GM19239 (cell line): ENCODE measurements around the gene WNT5A.

Experiments
- DNase-seq: peaks from one replicate; pipeline ENCODE4 v3.0.0; 2011; ENCODE audit warnings: low spot score; ENCODE audit not compliant: insufficient read length
- FAIRE-seq: peaks from 2 replicates; lab custom pipeline; 2011; peaks lifted over from hg19 to GRCh38; lab: Jason Lieb, UNC

Gene WNT5A

DNA sequence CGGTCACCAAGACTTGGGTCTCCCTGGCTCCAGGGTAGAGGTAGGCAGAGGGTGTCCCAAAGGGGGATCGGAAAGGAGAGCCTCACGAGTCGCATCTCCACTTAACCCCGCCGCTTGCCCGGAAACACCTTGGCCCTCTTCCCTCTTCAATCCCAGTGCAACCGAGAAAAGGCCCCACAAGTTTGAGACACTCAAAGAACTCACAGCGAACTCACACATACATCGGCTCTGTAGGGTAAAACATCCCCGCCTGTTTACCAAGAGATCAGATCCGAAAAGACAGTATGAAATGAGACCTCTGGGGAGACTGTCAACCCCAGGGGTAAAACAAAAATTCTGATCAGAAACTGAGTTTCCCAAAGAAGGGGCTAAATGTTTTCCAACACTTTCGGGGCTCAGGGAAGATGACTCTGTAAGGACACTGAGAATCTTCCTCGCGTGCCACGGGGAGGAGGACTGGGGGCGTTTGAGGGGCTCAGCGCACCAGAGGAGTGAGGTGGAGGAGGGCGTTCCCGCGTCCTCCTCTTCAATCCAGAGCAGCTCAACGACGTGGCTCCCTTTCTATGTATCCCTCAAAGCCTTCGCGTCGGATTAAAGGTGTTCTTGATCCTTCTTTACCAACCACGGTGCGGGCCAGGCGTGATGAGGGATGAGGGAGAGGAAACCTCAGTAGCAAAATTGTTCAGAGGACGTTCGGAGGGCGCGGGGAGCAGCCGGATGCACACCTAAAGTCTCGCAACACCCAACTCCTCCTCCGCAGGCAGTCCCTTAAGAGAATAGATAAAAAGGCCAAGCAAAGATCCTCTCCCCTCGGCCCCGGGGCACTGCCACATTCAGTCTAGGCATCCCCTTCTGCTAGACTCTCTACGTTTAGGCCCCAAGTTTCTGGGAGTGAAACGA is 3.7 kb downstream of the WNT5A start:
- DNase-seq (no peak), FAIRE-seq (no peak)

DNA sequence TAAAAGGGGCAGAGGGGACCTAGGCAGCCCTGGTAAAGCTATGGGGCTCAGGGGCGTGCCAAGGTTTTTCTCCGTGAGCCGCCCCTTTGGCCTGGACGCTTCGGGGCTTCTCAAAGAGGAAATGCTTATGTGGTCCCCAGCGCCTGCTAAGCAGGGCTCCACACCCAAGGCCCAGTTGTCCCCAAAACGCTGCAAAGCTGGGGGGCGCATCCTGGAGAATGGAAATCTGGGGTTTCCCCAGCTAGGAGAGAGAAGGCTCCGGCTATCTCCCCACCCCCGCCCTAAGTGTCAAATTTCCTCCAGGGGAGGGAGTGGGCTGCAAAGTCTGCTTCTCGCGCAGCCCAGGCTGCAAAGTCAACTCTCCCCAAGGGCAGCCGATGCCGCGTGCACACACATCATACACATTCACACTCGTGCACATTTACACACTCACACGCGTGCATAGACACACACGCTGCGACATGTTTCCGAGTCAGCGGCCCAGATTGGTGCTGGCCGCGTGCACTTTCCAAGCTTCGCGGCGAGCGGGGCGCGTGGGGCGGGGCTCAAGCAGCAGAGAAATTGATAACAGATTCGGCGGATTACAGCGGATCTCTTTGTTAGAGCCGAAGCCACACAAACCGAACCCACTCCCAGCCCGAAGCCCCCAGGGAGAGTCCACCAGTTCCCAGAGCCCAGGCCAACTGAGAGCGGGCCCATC is 4.5 kb downstream of the WNT5A start:
- FAIRE-seq, result no peak
- DNase-seq, result no peak

DNA sequence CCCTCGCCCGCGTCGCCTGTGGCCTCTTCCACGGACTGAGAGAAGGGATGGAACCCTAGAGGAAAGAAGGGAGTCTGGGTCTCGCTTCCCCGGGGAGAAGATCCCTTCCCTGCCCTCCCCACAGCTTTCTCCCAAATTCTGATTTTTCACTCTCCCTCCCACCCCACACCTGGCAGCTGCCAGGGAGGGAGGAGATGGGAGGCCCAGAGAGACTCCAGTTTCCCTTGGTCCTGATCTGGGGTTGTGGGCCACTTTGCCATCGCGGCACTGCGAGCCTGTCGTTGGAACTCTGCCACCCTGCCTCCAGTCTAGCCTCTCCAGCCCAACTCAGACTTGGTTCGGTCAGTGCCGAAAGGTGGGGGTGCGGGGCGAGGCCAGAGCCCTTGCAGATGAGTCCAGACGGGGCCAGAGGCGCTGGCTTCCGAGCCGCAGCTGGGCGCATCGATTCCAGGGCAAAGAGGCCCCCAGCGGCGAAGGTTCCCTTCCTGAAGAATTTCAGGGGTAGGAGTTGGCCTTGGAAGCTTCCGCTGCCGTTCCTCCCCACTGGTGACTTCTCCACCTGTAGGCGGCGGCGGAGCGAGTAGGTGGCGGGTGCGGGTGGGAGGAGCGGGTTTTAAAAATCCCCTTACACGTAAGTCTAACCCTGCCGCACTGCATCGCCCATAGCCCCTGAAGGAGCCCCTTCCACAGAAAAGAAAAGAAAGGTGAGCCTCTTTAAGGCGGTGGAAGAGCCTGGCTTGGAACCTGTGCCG is 5.2 kb downstream of the WNT5A start:
- DNase-seq (no peak), FAIRE-seq (no peak)

DNA sequence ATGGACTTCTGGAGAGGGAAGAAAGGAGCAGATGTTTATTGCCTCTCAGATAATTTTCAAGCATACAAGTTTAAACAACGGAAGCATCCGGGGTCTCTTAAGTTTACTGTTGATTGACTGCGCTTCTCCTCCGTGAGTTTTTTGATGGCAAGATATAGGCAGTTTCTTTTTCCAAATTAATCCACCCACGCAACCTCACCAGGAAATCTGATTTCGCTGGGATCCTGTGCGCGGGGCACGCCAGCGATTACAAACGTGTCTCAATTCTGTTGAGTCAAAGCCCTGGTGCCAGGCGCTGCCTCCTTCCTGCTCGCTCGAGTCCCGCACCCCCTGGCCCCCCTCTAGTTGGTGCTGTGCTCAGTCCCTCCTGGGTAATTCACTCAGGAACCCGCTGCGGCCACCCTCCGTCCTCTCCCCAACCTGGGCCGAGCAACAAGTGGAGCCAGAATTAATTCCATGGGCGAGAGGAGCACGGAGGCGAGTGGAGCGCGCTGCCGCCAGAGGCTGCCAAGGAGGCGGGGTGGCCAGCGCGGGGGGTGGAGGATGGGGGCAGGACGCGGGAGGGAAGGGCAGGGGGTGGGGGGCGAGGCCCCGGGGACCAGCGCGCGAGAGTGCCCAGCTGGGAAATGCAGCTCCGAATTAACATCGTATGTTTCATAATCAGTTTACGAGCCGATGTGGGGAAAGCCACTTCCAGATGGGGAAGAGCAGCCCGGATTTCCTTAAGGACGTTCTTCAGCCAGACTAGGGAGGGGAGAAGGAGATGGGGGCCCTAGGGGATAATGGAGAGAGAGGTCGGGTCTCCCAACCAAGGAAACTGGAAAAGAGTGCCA is 6.0 kb downstream of the WNT5A start:
- no peak for FAIRE-seq
- DNase-seq, result no peak

DNA sequence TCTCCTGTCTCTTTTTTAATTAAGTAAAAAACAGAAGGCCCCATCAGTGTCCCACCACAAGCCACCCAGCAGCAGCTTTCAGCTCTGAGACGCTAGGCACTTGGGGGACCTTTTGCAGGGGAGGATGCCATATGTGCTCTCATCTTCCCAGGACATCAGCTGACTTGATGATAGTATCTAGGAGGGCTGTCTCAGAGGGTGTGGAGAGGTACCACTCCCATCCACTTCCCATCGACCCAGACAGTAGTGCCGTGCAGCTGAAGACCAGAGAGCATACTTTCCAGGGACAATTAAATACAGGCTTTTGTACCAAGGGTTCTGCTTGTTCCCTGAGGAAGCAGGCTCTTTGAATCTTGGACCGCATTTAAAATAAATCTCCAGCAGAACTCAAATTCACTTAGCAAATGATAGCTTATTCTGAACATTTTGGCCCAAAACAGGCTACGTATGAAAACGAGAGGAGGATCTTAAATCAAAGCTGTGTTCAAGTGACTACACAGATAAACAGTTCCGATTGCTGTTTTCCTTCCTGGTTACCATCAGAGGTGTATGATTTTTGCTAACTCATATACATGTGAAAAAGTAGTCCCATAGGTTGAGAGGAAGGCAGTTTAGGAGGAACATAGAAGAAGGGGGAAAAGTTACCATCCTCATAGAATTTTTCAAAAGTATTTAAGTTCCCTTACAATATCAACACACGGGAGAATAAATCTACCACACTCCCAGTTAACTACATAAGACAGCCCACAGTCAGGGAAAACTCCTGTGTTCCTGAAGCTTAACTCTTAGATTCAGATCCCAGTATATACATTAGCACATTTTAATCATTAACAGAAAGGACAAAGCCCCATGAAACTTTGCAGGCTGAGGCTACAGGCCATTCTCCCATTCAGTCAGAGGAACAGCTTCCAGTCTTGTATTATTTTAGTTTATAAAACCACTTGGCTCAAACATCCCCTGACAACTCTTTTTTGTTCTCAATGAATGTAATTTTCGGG is 9.5 kb downstream of the WNT5A start:
- no peak for DNase-seq
- no peak for FAIRE-seq

DNA sequence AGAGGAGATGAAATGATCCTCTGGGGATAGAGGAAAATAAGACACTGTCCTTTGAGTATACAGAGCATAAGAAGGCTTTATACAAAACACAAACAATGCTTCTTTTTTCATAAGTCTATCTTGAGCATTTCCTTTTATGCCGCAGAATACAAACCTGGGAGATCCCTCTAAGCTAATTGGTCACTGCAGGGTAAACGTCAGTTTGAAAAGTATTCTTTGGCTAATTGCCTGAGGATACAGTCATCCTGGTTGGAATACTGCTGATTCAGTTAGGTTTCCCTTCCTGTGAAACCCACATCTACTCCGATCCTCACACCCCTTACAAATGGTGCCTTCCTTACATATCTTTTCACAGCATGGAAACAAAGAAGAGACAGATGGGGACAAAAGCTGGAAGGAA is 10.6 kb downstream of the WNT5A start:
- FAIRE-seq (no peak), DNase-seq (no peak)

DNA sequence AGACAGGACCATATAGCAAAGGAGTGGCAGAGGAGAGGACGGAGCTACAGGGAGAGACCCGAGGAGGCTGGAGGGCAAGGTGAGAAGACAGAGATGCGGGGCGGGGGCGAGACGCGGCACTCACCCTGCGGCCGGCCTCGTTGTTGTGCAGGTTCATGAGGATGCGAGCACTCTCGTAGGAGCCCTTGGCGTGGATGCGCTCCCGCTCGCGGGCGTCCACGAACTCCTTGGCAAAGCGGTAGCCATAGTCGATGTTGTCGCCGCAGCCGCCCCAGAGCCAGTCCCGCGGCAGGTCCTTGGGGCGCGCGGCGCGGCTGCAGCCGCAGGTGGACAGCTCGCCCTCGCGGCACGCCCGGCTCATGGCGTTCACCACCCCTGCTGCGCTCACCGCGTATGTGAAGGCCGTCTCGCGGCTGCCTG is 12.9 kb downstream of the WNT5A start:
- no peak for DNase-seq
- FAIRE-seq, result no peak

DNA sequence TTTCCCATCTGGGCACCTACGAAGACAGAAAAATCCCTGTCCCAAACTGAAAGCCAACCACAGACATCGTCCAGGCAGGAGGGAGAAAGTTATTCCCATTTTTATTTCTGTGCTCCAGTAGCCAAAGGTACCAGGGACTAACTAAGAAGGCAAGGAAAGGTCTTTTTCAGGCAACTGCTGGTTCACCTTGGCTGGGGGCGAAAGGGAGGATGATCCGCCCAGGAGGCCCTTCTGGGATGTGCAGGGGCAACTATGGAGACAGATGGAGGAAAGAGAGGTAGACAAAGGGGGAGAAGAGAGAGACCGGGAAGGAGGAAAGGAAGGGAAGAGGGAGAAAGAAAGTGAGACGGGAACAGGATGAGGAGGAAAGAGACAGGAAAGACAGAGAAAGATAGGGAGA is 13.3 kb downstream of the WNT5A start:
- FAIRE-seq (no peak), DNase-seq (no peak)

DNA sequence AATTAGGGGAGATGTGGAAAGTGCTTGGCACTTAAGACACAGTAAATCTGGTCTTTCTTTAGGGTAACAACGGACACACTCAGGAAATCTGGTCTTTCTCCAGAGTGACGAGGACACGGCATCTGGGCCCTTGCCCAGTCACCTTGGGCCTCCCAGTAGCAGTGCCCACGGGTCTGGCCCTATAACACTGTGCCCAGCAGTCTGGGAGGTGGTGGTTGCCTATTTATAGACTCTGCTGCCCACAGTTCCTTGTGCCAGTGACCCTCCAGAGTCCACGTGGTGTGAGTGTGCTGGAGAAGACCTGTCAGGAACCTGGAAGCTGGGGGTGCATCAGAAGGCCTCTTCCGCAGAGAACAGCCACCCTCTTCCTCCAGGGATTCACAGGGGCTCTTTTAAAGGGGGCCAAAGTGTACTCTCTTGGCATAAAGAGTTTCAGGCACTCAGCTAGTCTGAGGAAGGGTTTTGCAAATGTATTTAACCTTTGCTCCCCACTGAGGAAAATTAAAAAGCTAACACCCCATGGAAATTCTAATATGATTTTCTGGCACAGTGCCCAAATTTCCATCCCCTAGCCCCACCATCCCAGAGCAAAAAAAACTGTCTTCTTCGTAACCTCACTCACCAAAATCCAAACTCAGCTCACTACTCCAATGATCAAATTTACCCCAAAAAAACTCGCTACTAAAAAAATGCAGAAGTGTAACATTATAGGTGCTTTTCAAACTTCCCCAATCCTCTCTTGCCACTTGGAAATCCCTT is 15.4 kb downstream of the WNT5A start:
- DNase-seq, result no peak
- no peak for FAIRE-seq

DNA sequence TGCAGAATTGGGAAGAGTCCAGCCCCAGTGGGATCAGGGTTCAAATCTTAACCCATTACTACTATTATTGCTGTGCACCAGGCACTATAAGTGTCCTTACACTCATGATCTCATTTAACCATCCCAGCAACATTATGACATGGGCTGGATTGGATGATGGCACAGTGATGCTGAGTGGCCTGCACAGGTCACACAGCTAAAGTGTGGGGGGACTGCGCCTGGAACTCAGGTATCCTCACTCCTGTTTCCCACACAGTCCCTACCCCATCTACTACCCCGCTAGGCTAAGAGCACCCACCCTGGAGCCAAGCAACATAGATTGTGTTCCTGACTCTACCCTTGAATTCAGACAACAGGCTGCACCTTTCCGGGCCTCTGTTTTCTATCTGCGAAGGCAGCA is 16.0 kb downstream of the WNT5A start:
- DNase-seq (no peak), FAIRE-seq (no peak)

DNA sequence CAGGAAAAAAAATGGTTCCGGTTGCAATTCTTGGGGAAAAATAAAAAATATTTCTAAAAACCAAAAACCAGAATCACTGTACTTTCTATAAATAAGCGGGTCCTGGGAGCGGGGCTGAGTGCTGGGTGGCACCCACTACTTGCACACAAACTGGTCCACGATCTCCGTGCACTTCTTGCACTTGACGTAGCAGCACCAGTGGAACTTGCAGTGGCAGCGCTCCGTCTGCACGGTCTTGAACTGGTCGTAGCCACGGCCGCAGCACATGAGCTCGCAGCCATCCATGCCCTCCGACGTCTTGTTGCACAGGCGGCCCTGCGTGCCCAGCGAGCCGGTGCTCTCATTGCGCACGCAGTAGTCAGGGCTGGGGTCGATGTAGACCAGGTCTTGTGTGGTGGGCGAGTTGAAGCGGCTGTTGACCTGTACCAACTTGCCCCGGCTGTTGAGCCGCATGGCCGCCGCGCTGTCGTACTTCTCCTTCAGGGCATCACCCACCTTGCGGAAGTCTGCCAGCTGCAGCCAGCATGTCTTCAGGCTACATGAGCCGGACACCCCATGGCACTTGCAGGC is 17.1 kb downstream of the WNT5A start:
- no peak for FAIRE-seq
- DNase-seq, result no peak

DNA sequence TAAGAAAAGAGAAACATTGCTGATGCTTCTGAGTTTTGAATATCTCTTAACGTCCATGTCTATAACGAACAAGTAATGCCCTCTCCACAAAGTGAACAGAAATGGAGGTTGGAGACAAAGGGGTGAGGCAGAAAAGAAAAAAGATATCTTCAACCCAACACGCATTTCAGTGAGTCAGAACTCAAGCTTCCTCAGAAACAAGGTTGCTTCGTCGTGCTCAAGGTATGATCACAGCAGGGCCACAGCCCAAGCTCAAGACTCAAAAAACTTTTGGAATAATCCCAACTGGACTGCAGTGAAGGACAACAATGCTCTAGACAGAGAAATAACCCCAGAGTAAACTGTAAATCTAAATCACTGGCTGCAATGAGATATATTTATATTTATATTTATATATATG is 18.9 kb downstream of the WNT5A start:
- FAIRE-seq, result no peak
- DNase-seq, result no peak

DNA sequence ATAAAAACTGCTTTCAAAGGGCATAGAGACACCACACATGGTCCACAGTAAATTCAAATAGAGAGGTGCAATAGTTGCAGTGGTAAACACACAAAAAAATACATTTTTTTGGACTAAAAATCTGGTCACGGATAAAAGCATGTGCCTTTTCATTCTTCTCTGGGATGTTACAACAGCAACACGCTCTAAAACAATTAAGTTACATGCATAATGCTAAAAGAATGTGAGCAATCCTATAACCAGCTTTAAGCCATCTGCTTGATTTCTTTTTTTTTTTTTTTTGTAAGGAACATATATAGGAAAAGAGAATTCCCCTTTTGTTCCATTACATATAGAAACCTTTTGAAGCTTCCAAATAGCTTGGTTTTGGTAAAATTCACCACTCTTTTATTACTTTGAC is 20.0 kb downstream of the WNT5A start:
- DNase-seq (no peak), FAIRE-seq (no peak)

DNA sequence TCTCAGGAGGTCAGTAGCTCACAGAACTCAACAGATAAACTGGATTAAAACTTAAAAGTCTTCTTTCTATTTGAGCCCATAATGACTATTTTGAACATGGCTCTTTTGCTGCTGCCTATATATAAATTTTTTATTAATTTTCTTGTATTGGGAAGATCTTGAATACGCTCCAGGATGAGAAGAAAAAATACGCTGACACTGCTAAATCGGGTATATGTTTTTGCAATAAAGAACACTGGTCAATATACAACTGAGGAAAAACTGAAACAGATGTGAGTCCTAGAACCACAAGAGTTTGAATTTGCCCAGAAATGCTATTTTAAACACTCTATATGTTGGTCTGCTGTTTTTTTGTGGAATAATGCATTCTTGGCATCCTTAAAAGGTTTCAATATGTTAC is 20.6 kb downstream of the WNT5A start:
- no peak for DNase-seq
- no peak for FAIRE-seq

DNA sequence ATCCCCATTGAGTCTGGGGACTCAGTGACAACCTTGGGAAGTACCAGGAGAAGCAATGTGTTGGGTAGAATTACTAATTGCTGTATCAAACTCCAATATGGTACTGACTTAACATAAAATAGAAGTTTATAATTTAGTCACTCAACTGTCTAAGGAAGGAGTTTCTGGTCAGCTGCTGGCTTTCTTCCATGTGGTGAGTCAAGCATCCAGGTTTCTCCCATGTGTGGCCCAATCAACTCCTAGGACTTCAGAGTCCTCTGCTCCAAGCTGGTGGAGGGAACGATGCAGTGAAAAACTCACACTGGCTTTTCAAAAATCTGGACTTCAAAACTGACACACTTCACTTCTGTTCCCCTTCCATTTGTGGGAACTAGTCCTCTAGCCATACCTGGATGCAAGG is 25.2 kb downstream of the WNT5A start:
- FAIRE-seq (no peak), DNase-seq (no peak)

DNA sequence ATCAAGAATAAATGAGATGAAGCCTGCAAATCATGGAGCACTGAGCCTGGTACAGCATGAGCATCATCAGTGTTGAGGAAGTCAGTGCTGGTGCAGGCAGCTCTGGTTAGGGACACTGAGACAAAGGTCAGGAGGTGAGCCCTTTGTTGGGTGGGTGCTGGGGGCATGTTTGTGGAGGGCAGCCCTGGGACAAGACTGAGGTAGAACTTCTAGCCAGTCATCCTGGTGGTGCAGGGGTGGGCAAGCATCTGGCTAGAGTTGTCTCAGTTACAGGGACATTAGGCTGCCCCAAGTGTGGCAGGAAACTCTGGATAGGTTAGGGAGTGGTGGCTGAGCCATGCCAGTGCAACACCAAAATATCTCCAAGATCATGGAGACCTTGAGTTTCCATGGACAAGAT is 27.3 kb downstream of the WNT5A start:
- FAIRE-seq (no peak), DNase-seq (no peak)

DNA sequence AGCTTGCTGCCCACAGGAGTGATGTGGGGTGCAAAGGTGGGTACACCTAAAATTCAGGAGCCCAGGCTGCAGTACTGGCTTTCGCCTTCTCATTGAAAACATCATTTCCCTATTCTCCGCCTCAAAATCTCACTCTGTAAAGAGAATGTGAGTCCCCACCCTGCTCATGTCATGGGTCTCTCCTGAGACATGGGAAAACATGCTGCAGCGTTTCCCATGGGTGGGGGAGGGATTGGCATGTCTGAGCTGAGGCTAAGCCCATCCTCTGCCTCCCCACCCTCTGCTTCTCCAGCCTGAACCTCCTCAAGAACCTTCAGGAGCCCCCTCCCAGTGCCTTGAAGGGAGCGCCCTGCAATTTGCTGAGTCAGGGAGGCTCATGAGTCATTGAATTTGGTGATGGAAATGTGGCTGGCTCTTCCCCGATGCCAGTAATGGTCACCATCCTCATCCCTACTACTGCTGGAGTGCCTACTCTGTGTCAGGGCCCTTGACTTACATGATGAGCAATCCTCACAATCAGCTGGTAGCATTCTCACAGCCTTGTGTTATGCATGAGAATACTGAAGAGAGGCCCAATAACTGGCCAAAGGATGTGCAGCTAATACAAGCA is 28.8 kb downstream of the WNT5A start:
- DNase-seq, result no peak
- FAIRE-seq, result no peak

DNA sequence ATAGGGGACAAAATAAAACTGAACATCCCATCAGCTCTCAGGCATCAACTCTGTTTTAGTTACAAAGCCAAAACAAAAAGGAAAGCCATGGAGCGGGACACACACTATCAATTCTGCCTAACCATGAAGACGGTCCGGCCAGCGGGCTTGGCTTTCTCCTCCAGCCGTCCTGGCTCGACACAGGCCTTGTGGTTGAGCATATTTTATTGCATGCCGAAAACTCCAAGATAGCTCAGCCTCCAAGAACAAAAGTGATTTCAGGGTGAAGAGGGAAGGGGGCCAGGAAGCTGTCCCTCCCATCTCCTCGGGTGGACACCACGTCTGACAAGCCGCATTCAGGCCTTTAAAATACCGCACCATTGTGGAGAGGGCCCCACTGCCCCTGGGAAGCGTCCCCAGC is 31.2 kb downstream of the WNT5A start:
- FAIRE-seq (no peak), DNase-seq (no peak)
